HFFc6 (cell line): Measurements from ENCODE around the gene HCN2. TPM values are rescaled to one million over a fixed set of nuclear protein-coding genes. Genes with fewer than 3 reads are reported as not detected.
"Not testable (repeated sequence)": the region's sequence is repeated elsewhere in the genome, so short reads cannot be mapped to it uniquely, and the experiment has no call there.

Experiments
- DNase-seq: peaks from one replicate; pipeline ENCODE4 v3.0.0-alpha.2; 2018
- H3K27ac Mint-ChIP-seq: 2 replicates; pipeline ENCODE4 v1.8.0; 2020; ENCODE audit warnings: mild to moderate bottlenecking, mixed read lengths
- H3K27me3 Mint-ChIP-seq: 2 replicates; pipeline ENCODE4 v1.8.0; 2021; ENCODE audit warnings: mild to moderate bottlenecking, moderate library complexity, mixed read lengths; ENCODE audit not compliant: insufficient read depth
- H3K36me3 Mint-ChIP-seq: 2 replicates; pipeline ENCODE4 v1.8.0; 2021; ENCODE audit warnings: low read depth, mixed read lengths
- H3K4me1 Mint-ChIP-seq: 2 replicates; pipeline ENCODE4 v1.8.0; 2020; ENCODE audit warnings: low read depth, mixed read lengths
- H3K4me3 Mint-ChIP-seq: 2 replicates; pipeline ENCODE4 v1.8.0; 2020; ENCODE audit warnings: mild to moderate bottlenecking, moderate library complexity, mixed read lengths
- H3K9me3 Mint-ChIP-seq: 2 replicates; pipeline ENCODE4 v1.8.0; 2020; ENCODE audit warnings: mild to moderate bottlenecking, mixed read lengths
- CTCF ChIP-seq: fragments of 200-600 bp; sonication (generic); IDR thresholded peaks from 2 replicates; pipeline ENCODE4 v1.5.0; 2021; ENCODE audit warnings: antibody characterized with exemption, mild to moderate bottlenecking
- total RNA-seq, 6 experiments: library from RNA; stranded (reverse); fragmentation: NEBNext Ultra II Directional; extraction: Animal tissue kit (Norgen Biotek cat#: 25700); gene quantifications; 2 replicates in 1 of 6; 3 replicates in 5 of 6; pipeline ENCODE4 v1.2.3, GENCODE V29; 2021

Gene HCN2
- total RNA-seq, 6 experiments from 2014 or later, result 2.8 to 3.6 (median 3.1) TPM

GRCh38 chr19:625257-625656 lies 35.6 kb downstream of the HCN2 start:
- Mint-ChIP-seq H3K27ac (peak overlapping the region; percentile 42), H3K27me3 (no peaks in the 10 kb centered on the region), H3K4me1 (peaks cover 16% of the 10 kb centered on the region), H3K36me3 (peaks cover 16% of the 10 kb centered on the region), H3K4me3 (no peak overlapping the region), H3K9me3 (no peaks in the 10 kb centered on the region)
- TF ChIP-seq CTCF, result no peak
- DNase-seq, result no peak

- not testable (repeated sequence) for H3K27ac Mint-ChIP-seq, DNase-seq, H3K4me3 Mint-ChIP-seq, H3K27me3 Mint-ChIP-seq, H3K9me3 Mint-ChIP-seq
- H3K36me3 Mint-ChIP-seq, result peaks cover 16% of the 10 kb centered on the region
- H3K4me1 Mint-ChIP-seq, result peaks cover 16% of the 10 kb centered on the region
Observed at GRCh38 chr19:626566-626965, 36.9 kb downstream of the HCN2 start.

GRCh38 chr19:628168-628567 lies 38.5 kb downstream of the HCN2 start:
- peaks cover 16% of the 10 kb centered on the region for H3K36me3 Mint-ChIP-seq
- peak; percentile 71 for TF ChIP-seq CTCF
- no peaks in the 10 kb centered on the region for H3K27me3 Mint-ChIP-seq
- no peak overlapping the region for H3K4me3 Mint-ChIP-seq
- peaks cover 23% of the 10 kb centered on the region for H3K4me1 Mint-ChIP-seq
- H3K9me3 Mint-ChIP-seq, result no peaks in the 10 kb centered on the region
- no peak for DNase-seq
- H3K27ac Mint-ChIP-seq, result no peak overlapping the region

GRCh38 chr19:629515-629914 lies 39.8 kb downstream of the HCN2 start:
- peaks cover 16% of the 10 kb centered on the region for H3K36me3 Mint-ChIP-seq
- not testable (repeated sequence) for DNase-seq
- peaks cover 20% of the 10 kb centered on the region for H3K4me1 Mint-ChIP-seq

GRCh38 chr19:629961-630714 lies 40.5 kb downstream of the HCN2 start:
- no peak overlapping the region for H3K27ac Mint-ChIP-seq
- no peak overlapping the region for H3K4me3 Mint-ChIP-seq
- H3K4me1 Mint-ChIP-seq, result peaks cover 20% of the 10 kb centered on the region
- peaks cover 16% of the 10 kb centered on the region for H3K36me3 Mint-ChIP-seq
- H3K27me3 Mint-ChIP-seq, result peaks cover 4% of the 10 kb centered on the region; the same call in 1 of the 2 replicates
- no peak for TF ChIP-seq CTCF
- DNase-seq, result no peak
- H3K9me3 Mint-ChIP-seq, result no peaks in the 10 kb centered on the region

More at GRCh38 chr19:629515-629914, 39.8 kb downstream of the HCN2 start:
- not testable (repeated sequence) for H3K27me3 Mint-ChIP-seq, H3K4me3 Mint-ChIP-seq, H3K9me3 Mint-ChIP-seq, H3K27ac Mint-ChIP-seq

GRCh38 chr19:632579-633067 lies 42.9 kb downstream of the HCN2 start:
- Mint-ChIP-seq H3K27me3 (peaks cover 7% of the 10 kb centered on the region; the same call in 1 of the 2 replicates), H3K36me3 (peaks cover 11% of the 10 kb centered on the region), H3K4me1 (peaks cover 15% of the 10 kb centered on the region), H3K9me3 (no peaks in the 10 kb centered on the region), H3K4me3 (peak overlapping the region; percentile 96), H3K27ac (peak overlapping the region; percentile 92)
- no peak for TF ChIP-seq CTCF
- peak; percentile 41 for DNase-seq
